ENCODE measurements around the gene KCTD12.

DNA sequence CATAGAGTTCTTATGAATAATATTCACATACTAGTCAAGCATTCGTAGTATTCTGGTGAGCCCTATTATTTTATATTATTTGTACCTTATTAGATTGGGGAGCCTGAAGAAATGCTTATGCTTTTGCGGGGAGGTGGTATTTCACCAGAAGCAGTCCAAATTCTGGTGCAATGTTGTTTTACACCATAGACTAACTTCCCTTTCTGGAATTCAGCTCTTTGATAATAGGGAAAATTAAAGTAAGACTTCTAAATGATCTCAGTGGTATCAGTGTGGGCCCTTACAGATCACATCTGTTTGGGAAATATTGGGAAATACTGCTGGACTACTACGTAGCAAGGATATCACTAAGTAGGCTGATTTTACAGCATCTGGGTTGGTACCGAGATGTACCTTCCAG, 34.2 kb downstream of the KCTD12 start:
- TF ChIP-seq, protein P1, sequence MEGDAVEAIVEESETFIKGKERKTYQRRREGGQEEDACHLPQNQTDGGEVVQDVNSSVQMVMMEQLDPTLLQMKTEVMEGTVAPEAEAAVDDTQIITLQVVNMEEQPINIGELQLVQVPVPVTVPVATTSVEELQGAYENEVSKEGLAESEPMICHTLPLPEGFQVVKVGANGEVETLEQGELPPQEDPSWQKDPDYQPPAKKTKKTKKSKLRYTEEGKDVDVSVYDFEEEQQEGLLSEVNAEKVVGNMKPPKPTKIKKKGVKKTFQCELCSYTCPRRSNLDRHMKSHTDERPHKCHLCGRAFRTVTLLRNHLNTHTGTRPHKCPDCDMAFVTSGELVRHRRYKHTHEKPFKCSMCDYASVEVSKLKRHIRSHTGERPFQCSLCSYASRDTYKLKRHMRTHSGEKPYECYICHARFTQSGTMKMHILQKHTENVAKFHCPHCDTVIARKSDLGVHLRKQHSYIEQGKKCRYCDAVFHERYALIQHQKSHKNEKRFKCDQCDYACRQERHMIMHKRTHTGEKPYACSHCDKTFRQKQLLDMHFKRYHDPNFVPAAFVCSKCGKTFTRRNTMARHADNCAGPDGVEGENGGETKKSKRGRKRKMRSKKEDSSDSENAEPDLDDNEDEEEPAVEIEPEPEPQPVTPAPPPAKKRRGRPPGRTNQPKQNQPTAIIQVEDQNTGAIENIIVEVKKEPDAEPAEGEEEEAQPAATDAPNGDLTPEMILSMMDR (IDR thresholded peaks at IDR 0.05 in 8 of 11, conservative IDR thresholded peaks at IDR 0.05 in 3 of 11), result no peak
- no peak for TF ChIP-seq POLR2A (IDR thresholded peaks at IDR 0.05)
